K562 (cell line): Measurements from ENCODE around the gene CPTP. TPM values are rescaled to one million over a fixed set of nuclear protein-coding genes. Genes with fewer than 3 reads are reported as not detected.

Experiments
- CBFB ChIP-seq: sonication (generic); formaldehyde crosslinking; IDR thresholded peaks from 2 replicates; pipeline ENCODE4 v1.4.0; 2020; ENCODE audit warnings: mild to moderate bottlenecking, missing genetic modification reagents
- CEBPG ChIP-seq, 3 experiments: fragments of 200-800 bp in 1 of 3; sonication (Bioruptor generic) in 1 of 3; sonication (generic) in 1 of 3; formaldehyde crosslinking in 1 of 3; IDR thresholded peaks in 2 of 3; conservative IDR thresholded peaks in 1 of 3; 2 replicates each; pipeline versions ENCODE4 v1.6.1 to v1.8.0; 2016 to 2022; ENCODE audit warnings: missing compliant biosample characterization in 2 of 3, missing genetic modification characterization in 2 of 3, mild to moderate bottlenecking in 1 of 3, missing genetic modification reagents in 1 of 3
- CEBPZ ChIP-seq: fragments of 150-350 bp; IDR thresholded peaks from 2 replicates; pipeline ENCODE4 v1.6.1; 2014; ENCODE audit warnings: low read depth, mild to moderate bottlenecking, low read length, borderline replicate concordance
- CHD1 ChIP-seq: fragments of 200-600 bp; sonication (generic); IDR thresholded peaks from one replicate; pipeline ENCODE4 v1.6.1; 2012; ENCODE audit warnings: mild to moderate bottlenecking, moderate library complexity, low read length, inconsistent platforms
- CLOCK ChIP-seq: fragments of 250-450 bp; sonication (Bioruptor Pico); IDR thresholded peaks from 2 replicates; pipeline ENCODE4 v1.4.0; 2020; ENCODE audit warnings: mild to moderate bottlenecking, moderate library complexity, borderline replicate concordance
- CTBP1 ChIP-seq: fragments of 450-650 bp; IDR thresholded peaks from 2 replicates; pipeline ENCODE4 v1.6.1; 2016; ENCODE audit warnings: borderline replicate concordance
- ESRRA ChIP-seq: fragments of 450-650 bp; IDR thresholded peaks from 2 replicates; pipeline ENCODE4 v1.6.1; 2014; ENCODE audit warnings: low read depth, mild to moderate bottlenecking, moderate library complexity, borderline replicate concordance
- FOXP1 ChIP-seq: sonication (generic); formaldehyde crosslinking; IDR thresholded peaks from 2 replicates; pipeline ENCODE4 v1.8.0; 2022; ENCODE audit warnings: mild to moderate bottlenecking, missing genetic modification reagents
- FUS ChIP-seq: fragments of 200-400 bp; formaldehyde crosslinking; optimal IDR thresholded peaks from 2 replicates; pipeline ENCODE3; 2017; ENCODE audit warnings: low read depth, low read length
- HDAC1 ChIP-seq, 2 experiments: fragments of 450-650 bp; IDR thresholded peaks; 2 replicates each; pipeline ENCODE4 v1.6.1; 2016 to 2017; ENCODE audit warnings: inconsistent platforms in 1 of 2, mild to moderate bottlenecking in 1 of 2, moderate library complexity in 1 of 2
- KDM4B ChIP-seq, 2 experiments: fragments of 450-650 bp in 1 of 2; sonication (generic) in 1 of 2; IDR thresholded peaks; 2 replicates each; pipeline ENCODE4 v1.6.1; 2016 to 2017; ENCODE audit warnings: borderline replicate concordance in 2 of 2, antibody characterized with exemption in 1 of 2, low read depth in 1 of 2, mild to moderate bottlenecking in 1 of 2
- MCM3 ChIP-seq: fragments of 450-650 bp; IDR thresholded peaks from 2 replicates; pipeline ENCODE4 v1.6.1; 2016
- MED1 ChIP-seq: sonication (generic); formaldehyde crosslinking; IDR thresholded peaks from 2 replicates; pipeline ENCODE4 v1.8.1; 2023; ENCODE audit warnings: missing genetic modification reagents, borderline replicate concordance
- NR2F6 ChIP-seq: fragments of 450-650 bp; formaldehyde crosslinking; IDR thresholded peaks from 2 replicates; pipeline ENCODE4 v1.4.0; 2020; ENCODE audit warnings: mild to moderate bottlenecking
- PHTF2 ChIP-seq: fragments of 250-450 bp; sonication (Bioruptor Pico); IDR thresholded peaks from 2 replicates; pipeline ENCODE4 v1.5.0; 2021; ENCODE audit warnings: mild to moderate bottlenecking
- PPARD ChIP-seq: fragments of 250-450 bp; sonication (Bioruptor Pico); IDR thresholded peaks from 2 replicates; pipeline ENCODE4 v1.8.0; 2022; ENCODE audit warnings: inconsistent platforms, mild to moderate bottlenecking, moderate library complexity
- RBM34 ChIP-seq: fragments of 200-400 bp; formaldehyde crosslinking; IDR thresholded peaks from 2 replicates; pipeline ENCODE4 v1.6.1; 2018; ENCODE audit warnings: low read length, borderline replicate concordance; ENCODE audit not compliant: insufficient read depth
- RHOXF2B ChIP-seq: fragments of 250-450 bp; sonication (Bioruptor Pico); conservative IDR thresholded peaks from 2 replicates; pipeline ENCODE4 v1.5.1; 2021
- SNIP1 ChIP-seq: fragments of 450-650 bp; IDR thresholded peaks from 2 replicates; pipeline ENCODE4 v1.7.1; 2017; ENCODE audit warnings: low read depth, mild to moderate bottlenecking
- ZFX ChIP-seq: sonication (generic); formaldehyde crosslinking; IDR thresholded peaks from 2 replicates; pipeline ENCODE4 v1.8.0; 2022; ENCODE audit warnings: mild to moderate bottlenecking, missing genetic modification reagents, moderate library complexity
- ZNF133 ChIP-seq: fragments of 250-450 bp; sonication (Bioruptor Pico); IDR thresholded peaks from 2 replicates; pipeline ENCODE4 v1.4.0; 2020; ENCODE audit warnings: mild to moderate bottlenecking
- ZNF668 ChIP-seq: fragments of 250-450 bp; sonication (Bioruptor Pico); IDR thresholded peaks from 2 replicates; pipeline ENCODE4 v1.8.0; 2022; ENCODE audit warnings: mild to moderate bottlenecking, inconsistent platforms
- ZNF778 ChIP-seq: fragments of 450-650 bp; formaldehyde crosslinking; IDR thresholded peaks from 2 replicates; pipeline ENCODE4 v1.4.0; 2020; ENCODE audit warnings: mild to moderate bottlenecking, moderate library complexity
- polyA plus RNA-seq, 8 experiments: library from polyadenylated mRNA; depleted of rRNA in 4 of 8; stranded (reverse) in 5 of 8; unstranded in 3 of 8; fragments of >200 nt; fragmentation: Nextera tagmentation in 2 of 8; fragmentation: Illumina TruSeq in 1 of 8; extraction: Ambion mirVana in 2 of 8; extraction: Trizol in 1 of 8; gene quantifications; 2 replicates each; pipeline versions ENCODE4 v1.2.1 to v1.2.3, GENCODE V29; 2011 to 2014; ENCODE audit warnings: inconsistent platforms in 1 of 8, missing spikeins in 1 of 8
- total RNA-seq, 7 experiments: library from RNA; depleted of rRNA in 6 of 7; stranded (reverse); fragments of >200 nt in 6 of 7; fragmentation: Illumina TruSeq in 2 of 7; extraction: Trizol in 2 of 7; gene quantifications; 2 replicates each; pipeline versions ENCODE4 v1.2.1 to v1.2.3, GENCODE V29; 2011 to 2021; ENCODE audit warnings: low replicate concordance in 1 of 7

Gene CPTP
- total and polyA plus RNA-seq, 9 of the 15 experiments (the other 6 are each of a cell fraction or from before 2014, with no cell fraction given): 0.11 to 25.8 (median 3.5) TPM

GRCh38 chr1:1307923-1308755 lies 16.5 kb upstream of the CPTP start, which contains the start of the genes ACAP3 and PUSL1 (continued):
- TF ChIP-seq HDAC1 (IDR thresholded peaks at IDR 0.05): peak; percentile 20 to 82; a peak in 3 of 4 replicates
- TF ChIP-seq ZNF668 (CRISPR knock-in tag): no peak
- TF ChIP-seq CBFB (CRISPR knock-in tag): no peak
- no peak for TF ChIP-seq NR2F6
- no peak for TF ChIP-seq RHOXF2B (CRISPR knock-in tag)
- TF ChIP-seq CEBPZ: no peak
- TF ChIP-seq KDM4B (IDR thresholded peaks at IDR 0.05; ENCODE audit: borderline replicate concordance in 2 of 2, low read depth in 1 of 2): no peak
- peak; percentile 66 for TF ChIP-seq ZFX (CRISPR knock-in tag)
- TF ChIP-seq FOXP1: no peak
- TF ChIP-seq SNIP1: no peak
- TF ChIP-seq MCM3: no peak
- TF ChIP-seq RBM34: peak; percentile 16; the same call in 1 of the 2 replicates
- no peak for TF ChIP-seq ZNF778 (CRISPR knock-in tag)
- TF ChIP-seq ESRRA: 0 out of 2 replicates have a peak, but pooled peaks have one; percentile 58
- no peak for TF ChIP-seq MED1
- TF ChIP-seq PPARD (CRISPR knock-in tag): no peak
- no peak for TF ChIP-seq CHD1
- peak; percentile 97 for TF ChIP-seq CEBPG (CRISPR knock-in tag; IDR thresholded peaks at IDR 0.05)
- peak; percentile 97 to 100 for TF ChIP-seq CEBPG (tag; conservative IDR thresholded peaks at IDR 0.05 in 1 of 2, IDR thresholded peaks at IDR 0.05 in 1 of 2)
- TF ChIP-seq FUS: peak; percentile 94
- no peak for TF ChIP-seq PHTF2
- TF ChIP-seq ZNF133 (CRISPR knock-in tag): no peak
- no peak for TF ChIP-seq CLOCK
- peak; percentile 100 for TF ChIP-seq CTBP1
